Muscle of leg (tissue), 11 donors: ENCODE measurements around the gene LIN9. TPM values are rescaled to one million over a fixed set of nuclear protein-coding genes. Genes with fewer than 3 reads are reported as not detected.

Experiments
- DNase-seq: peaks from one replicate; pipeline ENCODE4 v3.0.0; 2013
- H3K27ac ChIP-seq: one replicate; pipeline ENCODE4 v1.5.1; 2013; ENCODE audit warnings: mild to moderate bottlenecking, low read length, control low read depth
- H3K27me3 ChIP-seq: one replicate; pipeline ENCODE4 v1.6.1; 2013; ENCODE audit warnings: low read length; ENCODE audit not compliant: control insufficient read depth, insufficient read depth
- H3K36me3 ChIP-seq: one replicate; pipeline ENCODE4 v1.6.1; 2013; ENCODE audit warnings: low read length; ENCODE audit not compliant: control insufficient read depth, insufficient read depth
- H3K4me1 ChIP-seq: one replicate; pipeline ENCODE4 v1.6.1; 2013; ENCODE audit warnings: low read length; ENCODE audit not compliant: control insufficient read depth, insufficient read depth
- H3K4me3 ChIP-seq: one replicate; pipeline ENCODE4 v1.5.1; 2013; ENCODE audit warnings: low read length, control low read depth
- H3K9me3 ChIP-seq: replicated peaks from 2 replicates; pipeline ENCODE4 v1.6.1; 2013; ENCODE audit warnings: low read depth, low read length; ENCODE audit not compliant: control insufficient read depth
- WGBS: methylation state at CpG from one replicate; pipeline ENCODE4 v1.1.5; 2013; ENCODE audit warnings: missing lambda C conversion rate; ENCODE audit not compliant: insufficient coverage; 5-methylcytosine and 5-hydroxymethylcytosine counted together
- polyA plus RNA-seq, 8 donors: library from polyadenylated mRNA; unstranded; fragments of 120-200 nt; gene quantifications; one replicate each; pipeline versions ENCODE4 v1.2.1 to v1.2.3, GENCODE V29; 2013; ENCODE audit warnings: inconsistent platforms in 1 of 8, low replicate concordance in 1 of 8; ENCODE audit not compliant: insufficient read length in 8 of 8, insufficient read depth in 1 of 8
- total RNA-seq: library from RNA; stranded (reverse); fragments of 120-200 nt; gene quantifications from one replicate; pipeline ENCODE4 v1.2.4, GENCODE V29; 2013

LIN9 gene
- total and polyA plus RNA-seq, 9 donors, result 6.2 to 8.2 (median 6.6) TPM

- peak; percentile 27 for DNase-seq
- Histone ChIP-seq H3K9me3 (no peaks in the 10 kb centered on the region), H3K27ac (no peak overlapping the region), H3K36me3 (no peaks in the 10 kb centered on the region), H3K27me3 (no peaks in the 10 kb centered on the region), H3K4me1 (peaks cover 12% of the 10 kb centered on the region), H3K4me3 (peak overlapping the region; percentile 84)
- under 1% methylated on average over 9 of the region's 14 CpGs for WGBS
These were observed 720 bp downstream of the LIN9 start for GRCh38 chr1:226308166-226308722.

GRCh38 chr1:226306425-226306824, 2.5 kb downstream of the LIN9 start:
- no peak overlapping the region for H3K27ac ChIP-seq
- WGBS, result no CpG with 5 or more reads among the region's 2 CpGs

GRCh38 chr1:226305184-226305583, 3.8 kb downstream of the LIN9 start:
- peaks cover 10% of the 10 kb centered on the region for H3K4me1 ChIP-seq
- H3K4me3 ChIP-seq, result no peak overlapping the region
- H3K27me3 ChIP-seq, result no peaks in the 10 kb centered on the region
- WGBS, result 100% methylated on average over 2 of the region's 5 CpGs
- no peak for DNase-seq
- H3K9me3 ChIP-seq, result no peaks in the 10 kb centered on the region
- H3K27ac ChIP-seq, result no peak overlapping the region
- no peaks in the 10 kb centered on the region for H3K36me3 ChIP-seq

More at GRCh38 chr1:226306425-226306824, 2.5 kb downstream of the LIN9 start:
- Histone ChIP-seq H3K27me3 (no peaks in the 10 kb centered on the region), H3K4me3 (no peak overlapping the region), H3K36me3 (no peaks in the 10 kb centered on the region), H3K9me3 (no peaks in the 10 kb centered on the region), H3K4me1 (peaks cover 12% of the 10 kb centered on the region)
- DNase-seq, result no peak

GRCh38 chr1:226304291-226304955, 4.5 kb downstream of the LIN9 start:
- no peaks in the 10 kb centered on the region for H3K36me3 ChIP-seq
- no peak overlapping the region for H3K27ac ChIP-seq
- no peaks in the 10 kb centered on the region for H3K27me3 ChIP-seq
- H3K4me1 ChIP-seq, result peaks cover 4% of the 10 kb centered on the region
- 80% methylated on average over 1 of the region's 4 CpGs for WGBS
- H3K9me3 ChIP-seq, result no peaks in the 10 kb centered on the region
- no peak overlapping the region for H3K4me3 ChIP-seq
- no peak for DNase-seq

- WGBS, result no CpG with 5 or more reads among the region's 1 CpG
- H3K27ac ChIP-seq, result no peak overlapping the region
- H3K27me3 ChIP-seq, result no peaks in the 10 kb centered on the region
- no peak for DNase-seq
- H3K36me3 ChIP-seq, result peaks cover 8% of the 10 kb centered on the region
- H3K9me3 ChIP-seq, result no peaks in the 10 kb centered on the region
- no peaks in the 10 kb centered on the region for H3K4me1 ChIP-seq
- no peak overlapping the region for H3K4me3 ChIP-seq
These were observed 6.2 kb downstream of the LIN9 start for GRCh38 chr1:226302731-226303130.

GRCh38 chr1:226296911-226297310, 12.1 kb downstream of the LIN9 start:
- H3K4me1 ChIP-seq, result no peaks in the 10 kb centered on the region
- H3K9me3 ChIP-seq, result no peaks in the 10 kb centered on the region
- WGBS, result 100% methylated on average over 2 of the region's 5 CpGs
- H3K27ac ChIP-seq, result no peak overlapping the region
- no peak for DNase-seq
- H3K36me3 ChIP-seq, result peaks cover 20% of the 10 kb centered on the region
- no peaks in the 10 kb centered on the region for H3K27me3 ChIP-seq
- no peak overlapping the region for H3K4me3 ChIP-seq

GRCh38 chr1:226293553-226293920, 15.4 kb downstream of the LIN9 start:
- Histone ChIP-seq H3K27me3 (no peaks in the 10 kb centered on the region), H3K4me3 (no peak overlapping the region), H3K27ac (no peak overlapping the region), H3K36me3 (peaks cover 18% of the 10 kb centered on the region), H3K9me3 (no peaks in the 10 kb centered on the region), H3K4me1 (no peaks in the 10 kb centered on the region)
- DNase-seq, result no peak
- no CpG with 5 or more reads among the region's 4 CpGs for WGBS

- Histone ChIP-seq H3K36me3 (peaks cover 12% of the 10 kb centered on the region), H3K27me3 (no peaks in the 10 kb centered on the region), H3K9me3 (no peaks in the 10 kb centered on the region), H3K4me1 (no peaks in the 10 kb centered on the region), H3K27ac (no peak overlapping the region), H3K4me3 (no peak overlapping the region)
- no peak for DNase-seq
- WGBS, result no CpG with 5 or more reads among the region's 2 CpGs
These were observed 16.0 kb downstream of the LIN9 start for GRCh38 chr1:226292874-226293552.

GRCh38 chr1:226287587-226287986, 21.4 kb downstream of the LIN9 start:
- no peak overlapping the region for H3K27ac ChIP-seq
- no peaks in the 10 kb centered on the region for H3K9me3 ChIP-seq
- H3K36me3 ChIP-seq, result peaks cover 6% of the 10 kb centered on the region
- no peaks in the 10 kb centered on the region for H3K27me3 ChIP-seq
- no peaks in the 10 kb centered on the region for H3K4me1 ChIP-seq
- no peak overlapping the region for H3K4me3 ChIP-seq
- DNase-seq, result no peak
- WGBS, result 100% methylated on average over 1 of the region's 4 CpGs

GRCh38 chr1:226281058-226281457, 27.9 kb downstream of the LIN9 start:
- no peak overlapping the region for H3K27ac ChIP-seq
- no CpG with 5 or more reads among the region's 1 CpG for WGBS
- no peaks in the 10 kb centered on the region for H3K4me1 ChIP-seq
- no peaks in the 10 kb centered on the region for H3K36me3 ChIP-seq
- no peak for DNase-seq
- no peaks in the 10 kb centered on the region for H3K27me3 ChIP-seq
- H3K9me3 ChIP-seq, result no peaks in the 10 kb centered on the region
- no peak overlapping the region for H3K4me3 ChIP-seq
